ENCODE results near the gene TCN2. TPM values are rescaled to one million over a fixed set of nuclear protein-coding genes. Genes with fewer than 3 reads are reported as not detected.

TCN2 gene
- total RNA-seq, 1 donor from 2014 or later, result 33.9 TPM

DNA sequence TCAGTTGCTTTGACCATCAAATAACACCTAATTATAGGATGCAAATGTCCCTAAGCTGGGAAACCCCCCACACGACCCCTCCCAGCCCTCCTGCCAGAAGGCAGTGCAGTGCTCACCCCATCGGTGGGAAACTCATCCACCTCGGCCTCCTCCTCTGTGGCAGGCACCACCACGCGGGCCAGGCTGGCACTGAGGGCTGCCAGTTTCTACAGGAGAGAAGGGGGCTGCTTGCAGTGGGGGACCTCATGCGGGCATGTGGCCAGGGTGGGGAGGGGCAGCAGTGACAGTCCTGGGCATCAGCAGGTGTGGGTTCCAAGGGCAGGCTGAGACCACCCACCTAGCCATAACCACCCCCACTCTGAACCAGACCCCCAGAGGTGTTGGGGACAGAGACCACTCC is 26.1 kb upstream of the TCN2 start:
- Histone ChIP-seq H3K4me2 (no peak overlapping the region), H3F3A (ENCODE audit: low read depth) (peaks cover 10% of the 10 kb centered on the region), H3K4me3 (no peak overlapping the region), H3K27me3 (no peaks in the 10 kb centered on the region), H2AFZ (replicated peaks) (no peak overlapping the region), H3K9ac (no peak overlapping the region), H3K4me1 (no peaks in the 10 kb centered on the region), H3K36me3 (no peaks in the 10 kb centered on the region), H3K79me2 (ENCODE audit: low read depth) (no peaks in the 10 kb centered on the region), H4K20me1 (ENCODE audit: low read depth) (no peaks in the 10 kb centered on the region), H3K27ac (no peak overlapping the region), H3K9me3 (ENCODE audit: low read depth) (no peaks in the 10 kb centered on the region)
- DNase-seq (ENCODE audit: low spot score), result no peak
- H3K4me1 Mint-ChIP-seq, result no peaks in the 10 kb centered on the region
- no peak for TF ChIP-seq EZH2 (IDR thresholded peaks at IDR 0.05)
- TF ChIP-seq, protein P1, sequence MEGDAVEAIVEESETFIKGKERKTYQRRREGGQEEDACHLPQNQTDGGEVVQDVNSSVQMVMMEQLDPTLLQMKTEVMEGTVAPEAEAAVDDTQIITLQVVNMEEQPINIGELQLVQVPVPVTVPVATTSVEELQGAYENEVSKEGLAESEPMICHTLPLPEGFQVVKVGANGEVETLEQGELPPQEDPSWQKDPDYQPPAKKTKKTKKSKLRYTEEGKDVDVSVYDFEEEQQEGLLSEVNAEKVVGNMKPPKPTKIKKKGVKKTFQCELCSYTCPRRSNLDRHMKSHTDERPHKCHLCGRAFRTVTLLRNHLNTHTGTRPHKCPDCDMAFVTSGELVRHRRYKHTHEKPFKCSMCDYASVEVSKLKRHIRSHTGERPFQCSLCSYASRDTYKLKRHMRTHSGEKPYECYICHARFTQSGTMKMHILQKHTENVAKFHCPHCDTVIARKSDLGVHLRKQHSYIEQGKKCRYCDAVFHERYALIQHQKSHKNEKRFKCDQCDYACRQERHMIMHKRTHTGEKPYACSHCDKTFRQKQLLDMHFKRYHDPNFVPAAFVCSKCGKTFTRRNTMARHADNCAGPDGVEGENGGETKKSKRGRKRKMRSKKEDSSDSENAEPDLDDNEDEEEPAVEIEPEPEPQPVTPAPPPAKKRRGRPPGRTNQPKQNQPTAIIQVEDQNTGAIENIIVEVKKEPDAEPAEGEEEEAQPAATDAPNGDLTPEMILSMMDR (IDR thresholded peaks at IDR 0.05), result no peak
- TF ChIP-seq EZH2phosphoT487 (IDR thresholded peaks at IDR 0.05), result no peak
- peaks cover 4% of the 10 kb centered on the region for H3K27me3 Mint-ChIP-seq (ENCODE audit: insufficient read depth, low read depth)
- no peaks in the 10 kb centered on the region for H3K9me3 Mint-ChIP-seq
- H3K27ac Mint-ChIP-seq, result no peak overlapping the region
- H3K36me3 Mint-ChIP-seq, result peaks cover 19% of the 10 kb centered on the region
- no peak overlapping the region for H3K4me3 Mint-ChIP-seq

DNA sequence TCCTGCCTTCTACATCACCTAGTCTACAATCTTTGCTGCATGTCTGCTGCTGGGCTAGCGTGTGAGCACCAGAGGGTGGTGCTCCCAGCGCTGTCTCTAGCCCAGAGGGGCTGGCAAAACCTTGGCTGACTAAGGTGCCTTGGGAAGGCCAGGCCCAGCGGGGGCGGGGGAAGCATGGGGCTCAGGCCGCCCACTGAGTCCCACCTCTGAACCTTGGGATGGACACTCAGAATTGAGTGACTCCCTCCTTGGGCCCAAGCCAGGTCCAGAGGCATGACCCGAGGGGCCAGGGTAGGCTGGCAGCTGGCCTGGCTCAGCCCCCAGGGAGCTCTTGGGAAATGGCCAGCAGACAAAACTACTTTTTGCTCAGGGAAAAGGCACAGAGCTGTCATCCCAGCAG is 24.9 kb upstream of the TCN2 start:
- Mint-ChIP-seq H3K27me3 (ENCODE audit: insufficient read depth, low read depth) (peaks cover 4% of the 10 kb centered on the region), H3K9me3 (no peaks in the 10 kb centered on the region), H3K4me1 (no peaks in the 10 kb centered on the region), H3K27ac (no peak overlapping the region), H3K36me3 (peaks cover 17% of the 10 kb centered on the region), H3K4me3 (no peak overlapping the region)
- no peaks in the 10 kb centered on the region for H4K20me1 ChIP-seq (ENCODE audit: low read depth)
- no peaks in the 10 kb centered on the region for H3K9me3 ChIP-seq (ENCODE audit: low read depth)
- no peak overlapping the region for H3K27ac ChIP-seq
- no peak overlapping the region for H2AFZ ChIP-seq (replicated peaks)
- DNase-seq (ENCODE audit: low spot score), result no peak
- no peak overlapping the region for H3K4me3 ChIP-seq
- no peak overlapping the region for H3K4me2 ChIP-seq
- peaks cover 5% of the 10 kb centered on the region for H3F3A ChIP-seq (ENCODE audit: low read depth)
- TF ChIP-seq, protein P1 (IDR thresholded peaks at IDR 0.05), result no peak
- TF ChIP-seq EZH2phosphoT487 (IDR thresholded peaks at IDR 0.05) (no peak), EZH2 (IDR thresholded peaks at IDR 0.05) (no peak)
- no peaks in the 10 kb centered on the region for H3K27me3 ChIP-seq
- H3K4me1 ChIP-seq, result no peaks in the 10 kb centered on the region
- H3K79me2 ChIP-seq (ENCODE audit: low read depth), result no peaks in the 10 kb centered on the region
- no peak overlapping the region for H3K9ac ChIP-seq
- H3K36me3 ChIP-seq, result no peaks in the 10 kb centered on the region

DNA sequence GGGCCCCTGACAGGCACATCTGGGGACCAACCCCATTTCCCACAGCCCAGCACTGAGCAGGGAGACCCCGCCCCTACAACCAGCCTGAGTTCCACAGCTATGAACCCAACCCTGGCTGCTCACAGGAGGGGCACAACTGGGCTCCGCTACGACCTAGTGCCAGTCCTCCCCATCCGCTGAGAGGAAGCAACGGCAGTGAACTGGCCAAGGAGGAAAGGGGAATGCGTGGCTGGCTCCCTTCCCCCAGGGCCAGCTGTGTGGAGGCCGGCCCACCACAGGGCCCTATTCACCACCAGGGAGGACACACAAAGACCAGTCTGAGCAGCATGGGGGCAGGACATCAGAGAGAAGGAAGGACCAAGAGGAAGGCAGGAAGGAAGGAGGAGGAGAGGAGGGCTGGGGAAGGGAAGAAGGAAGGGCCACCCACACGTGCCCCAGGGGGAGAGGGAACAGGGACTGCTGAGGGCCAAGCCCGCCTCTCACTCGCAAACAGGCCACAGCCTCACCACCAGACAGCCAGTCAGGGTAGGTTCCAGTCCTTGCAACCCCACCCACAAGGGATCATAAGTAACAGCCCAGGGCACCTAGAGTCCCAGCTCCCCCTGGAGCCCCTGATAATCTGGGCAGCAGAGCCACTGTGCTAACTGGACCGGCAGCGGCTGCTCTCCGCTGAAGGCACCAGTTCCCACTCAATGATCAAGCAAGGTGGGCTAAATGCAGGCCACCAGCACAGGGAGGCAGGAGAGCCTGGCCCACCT is 24.0 kb upstream of the TCN2 start:
- no peak overlapping the region for H3K27ac Mint-ChIP-seq
- no peaks in the 10 kb centered on the region for H4K20me1 ChIP-seq (ENCODE audit: low read depth)
- peaks cover 5% of the 10 kb centered on the region for H3F3A ChIP-seq (ENCODE audit: low read depth)
- peak overlapping the region; percentile 41 for H3K27ac ChIP-seq
- H3K27me3 ChIP-seq, result no peaks in the 10 kb centered on the region
- TF ChIP-seq EZH2 (IDR thresholded peaks at IDR 0.05) (no peak), EZH2phosphoT487 (IDR thresholded peaks at IDR 0.05) (no peak)
- TF ChIP-seq, protein P1 (IDR thresholded peaks at IDR 0.05), result no peak
- DNase-seq (ENCODE audit: low spot score), result no peak
- H3K4me3 ChIP-seq, result no peak overlapping the region
- H3K9me3 Mint-ChIP-seq, result no peaks in the 10 kb centered on the region
- H3K36me3 Mint-ChIP-seq, result peaks cover 18% of the 10 kb centered on the region
- H3K79me2 ChIP-seq (ENCODE audit: low read depth), result no peaks in the 10 kb centered on the region
- H3K36me3 ChIP-seq, result no peaks in the 10 kb centered on the region
- no peaks in the 10 kb centered on the region for H3K4me1 ChIP-seq
- no peak overlapping the region for H3K9ac ChIP-seq
- no peaks in the 10 kb centered on the region for H3K4me1 Mint-ChIP-seq
- no peak overlapping the region for H3K4me3 Mint-ChIP-seq
- H3K9me3 ChIP-seq (ENCODE audit: low read depth), result no peaks in the 10 kb centered on the region
- no peak overlapping the region for H2AFZ ChIP-seq (replicated peaks)
- peaks cover 4% of the 10 kb centered on the region for H3K27me3 Mint-ChIP-seq (ENCODE audit: insufficient read depth, low read depth)
- H3K4me2 ChIP-seq, result peak overlapping the region; percentile 10

Measured in neural progenitor cell (in vitro differentiated cells).